ENCODE results near the gene FGFR3. TPM values are rescaled to one million over a fixed set of nuclear protein-coding genes. Genes with fewer than 3 reads are reported as not detected.

The FGFR3 gene
- total and polyA plus RNA-seq, 2 of the 8 experiments (the other 6 are each of a cell fraction or from before 2014, with no cell fraction given): 9.0 to 19.5 TPM

DNA sequence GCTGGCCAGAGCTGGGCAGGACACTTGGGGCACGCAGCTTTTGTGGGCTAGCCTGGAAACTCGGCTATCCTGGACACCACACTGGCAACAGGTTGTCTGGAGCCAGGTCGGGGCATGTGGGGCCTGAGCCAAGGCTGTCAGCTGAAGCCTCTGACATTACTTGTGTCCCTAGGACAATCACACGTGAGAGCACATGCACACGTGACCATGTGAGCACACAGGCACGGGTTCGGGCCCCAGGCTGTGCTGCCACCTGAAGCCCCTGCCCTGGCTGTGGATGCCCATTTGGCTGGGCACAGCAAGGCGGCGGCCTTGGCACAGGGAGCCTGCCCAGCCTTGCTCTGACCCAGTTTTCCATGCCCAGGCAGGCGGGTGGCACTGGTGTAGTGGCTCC lies 8.7 kb upstream of the FGFR3 start (continued):
- no peak for TF ChIP-seq NANOG (IDR thresholded peaks at IDR 0.05; ENCODE audit: insufficient read depth, low read depth, low read length, poor library complexity, severe bottlenecking)
- TF ChIP-seq EP300 (IDR thresholded peaks at IDR 0.05; ENCODE audit: borderline replicate concordance in 1 of 2, low read depth in 2 of 2, low read length in 2 of 2): no peak
- no peak for TF ChIP-seq SRF (IDR thresholded peaks at IDR 0.05; ENCODE audit: low read depth, low read length)
- no peak for TF ChIP-seq USF2 (IDR thresholded peaks at IDR 0.05; ENCODE audit: low read length)
- TF ChIP-seq GABPA (IDR thresholded peaks at IDR 0.05; ENCODE audit: borderline replicate concordance, insufficient read depth, low read length): no peak
- TF ChIP-seq SP1 (IDR thresholded peaks at IDR 0.05; ENCODE audit: low read depth, low read length): no peak

Measured in H1 (cell line).